HG03039 (cell line): ENCODE data around the gene ULK4.

ENCODE experiments used
- ATAC-seq: cut with Tn5 transposase; IDR thresholded peaks from one replicate; pipeline ENCODE4 v1.9.1; 2021; ENCODE audit warnings: mild to moderate bottlenecking, moderate library complexity; ENCODE audit not compliant: unreplicated experiment

Gene ULK4

DNA sequence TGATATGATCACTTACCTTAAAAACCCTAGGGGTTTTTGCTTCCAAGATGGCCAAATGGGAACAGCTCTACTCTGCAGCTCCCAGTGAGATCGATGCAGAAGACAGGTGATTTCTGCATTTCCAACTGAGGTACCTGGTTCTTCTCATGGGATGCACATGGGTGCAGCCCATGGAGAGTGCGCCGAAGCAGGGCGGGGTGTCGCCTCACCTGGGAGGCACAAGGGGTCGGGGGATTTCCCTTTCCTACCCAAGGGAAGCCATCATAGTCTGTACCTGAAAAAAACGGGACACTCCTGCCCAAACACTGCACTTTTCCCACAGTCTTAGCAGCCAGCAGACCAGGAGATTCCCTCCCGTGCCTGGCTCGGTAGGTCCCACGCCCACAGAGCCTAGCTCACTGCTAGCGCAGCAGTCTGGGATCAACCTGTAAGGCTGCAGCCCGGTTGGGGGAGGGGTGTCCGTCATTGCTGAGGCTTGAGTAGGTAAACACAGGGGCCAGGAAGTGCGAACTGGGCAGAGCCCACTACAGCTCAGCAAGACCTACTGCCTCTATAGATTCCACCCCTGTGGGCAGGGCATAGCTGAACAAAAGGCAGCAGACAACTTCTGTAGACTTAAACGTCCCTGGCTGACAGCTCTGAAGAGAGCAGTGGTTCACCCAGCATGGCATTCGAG, 684.0 kb downstream of the ULK4 start:
- no peak for ATAC-seq

DNA sequence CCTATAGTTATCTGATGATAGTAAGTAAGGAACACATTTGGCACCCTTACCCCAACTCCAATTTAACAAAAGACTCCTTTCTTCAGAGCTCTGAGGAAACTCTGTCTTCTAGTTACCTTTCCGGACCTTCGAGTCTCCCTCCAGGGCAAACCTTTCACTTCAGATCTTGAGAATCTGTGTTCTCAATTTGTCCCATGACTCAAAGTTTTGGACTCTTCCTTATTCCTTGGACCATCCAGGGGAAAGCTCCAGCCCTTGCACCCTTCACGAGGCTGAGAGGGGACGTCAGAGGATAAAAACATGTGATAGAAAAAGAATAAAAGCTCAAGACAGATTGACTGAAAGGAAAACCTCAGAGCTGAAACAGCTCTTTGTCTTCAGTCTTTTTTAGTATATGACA, 685.7 kb downstream of the ULK4 start:
- no peak for ATAC-seq

DNA sequence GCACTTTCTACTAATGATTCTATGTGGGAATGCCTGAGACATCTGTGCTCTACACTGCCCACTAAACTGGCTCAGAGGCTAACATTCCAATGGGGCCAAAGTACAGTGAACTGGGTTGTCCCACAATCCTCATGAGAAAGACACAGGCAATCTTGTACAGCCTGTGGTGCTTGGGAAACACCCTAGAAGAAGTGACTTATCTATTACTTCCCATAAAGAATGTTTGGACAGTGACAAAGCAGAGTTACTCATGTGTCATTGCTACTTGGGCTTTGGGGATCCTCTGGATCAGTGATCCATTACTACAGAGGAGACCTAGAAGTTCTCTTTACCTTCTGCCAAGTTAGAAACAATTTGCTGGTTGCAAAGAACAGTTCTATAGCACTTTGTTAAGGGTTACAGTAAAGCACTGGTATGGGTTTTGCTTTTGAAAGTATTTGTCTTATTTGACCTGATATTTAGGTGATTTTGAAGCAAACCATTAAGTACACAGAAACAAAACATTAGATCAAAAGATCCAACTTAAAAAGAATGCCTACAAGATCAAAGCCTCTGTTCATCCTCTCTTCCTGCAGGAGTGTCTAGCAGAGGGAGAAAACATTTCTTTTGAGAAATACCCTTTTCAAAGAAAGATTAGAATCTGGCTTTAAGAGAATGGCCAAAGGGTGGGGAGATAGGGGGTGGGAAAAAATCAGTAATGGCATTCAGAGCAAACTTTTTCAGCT, 686.8 kb downstream of the ULK4 start:
- ATAC-seq: no peak

DNA sequence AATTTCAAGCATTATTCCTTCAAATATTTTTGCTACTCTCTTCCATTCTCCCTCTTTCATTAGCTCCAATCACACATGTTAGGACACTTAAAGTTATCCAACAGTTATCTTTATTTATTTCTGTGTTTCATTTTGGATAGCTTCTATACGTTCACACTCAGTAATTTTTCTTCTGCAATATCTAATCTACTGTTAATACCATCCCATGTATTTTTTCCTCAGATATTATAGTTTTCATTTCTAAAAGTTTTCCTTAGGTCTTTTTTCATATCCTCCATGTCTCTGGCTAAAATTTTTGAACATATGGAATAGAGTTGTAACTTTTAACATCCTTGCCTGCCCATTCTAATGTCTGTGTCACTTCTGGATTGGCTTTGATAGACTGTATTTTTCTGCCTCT, 689.2 kb downstream of the ULK4 start:
- ATAC-seq: no peak

DNA sequence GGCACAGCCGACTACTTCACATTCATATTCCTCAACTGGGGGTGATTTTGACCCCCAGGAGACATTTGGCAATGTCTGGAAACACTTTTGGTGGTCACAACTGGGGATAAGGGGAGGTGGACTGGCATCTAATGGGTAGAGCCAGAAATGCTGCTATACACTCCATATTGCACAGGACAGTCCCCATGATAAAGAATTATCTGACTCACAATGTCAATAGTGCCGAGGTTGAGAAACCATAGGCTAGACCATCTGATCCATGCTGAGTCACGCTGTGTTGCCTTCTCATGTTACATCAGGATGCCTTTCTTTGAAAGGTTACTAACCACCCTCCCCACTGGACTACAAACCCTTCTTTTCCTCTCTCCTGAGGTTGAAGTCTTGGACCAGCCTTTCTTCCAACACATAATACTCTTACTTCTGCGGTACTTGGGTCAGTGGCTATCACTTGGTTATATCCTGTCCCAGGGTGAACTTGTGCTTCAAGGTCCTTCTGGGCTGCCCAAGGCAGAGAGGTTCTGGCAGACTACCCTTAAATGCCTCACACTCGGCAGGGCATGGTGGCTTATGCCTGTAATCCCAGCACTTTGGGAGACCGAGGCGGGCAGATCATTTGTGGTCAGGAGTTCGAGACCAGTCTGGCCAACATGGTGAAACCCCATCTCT, 693.8 kb downstream of the ULK4 start:
- no peak for ATAC-seq

DNA sequence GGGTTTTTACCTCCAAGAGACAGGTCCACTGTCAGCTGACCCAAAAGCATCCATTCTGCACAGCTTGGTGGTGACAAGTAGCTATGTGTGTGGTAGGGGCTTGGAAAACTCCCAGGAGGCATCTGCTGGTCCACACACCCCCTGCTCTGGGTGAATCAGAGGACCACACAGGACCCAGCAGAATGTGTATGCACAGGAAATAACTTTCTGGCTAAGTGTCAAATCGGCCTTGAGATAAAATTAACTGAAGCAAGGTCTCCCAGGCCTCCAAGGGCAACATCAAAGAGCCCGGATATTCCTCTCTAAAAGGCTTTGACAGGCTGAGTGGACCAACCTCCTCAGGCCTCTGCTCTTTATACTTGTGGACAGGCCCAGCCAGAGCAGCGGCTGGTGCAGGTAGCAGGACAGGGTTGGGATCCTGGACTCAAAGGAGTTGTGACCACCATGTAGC, 696.1 kb downstream of the ULK4 start:
- ATAC-seq: no peak

DNA sequence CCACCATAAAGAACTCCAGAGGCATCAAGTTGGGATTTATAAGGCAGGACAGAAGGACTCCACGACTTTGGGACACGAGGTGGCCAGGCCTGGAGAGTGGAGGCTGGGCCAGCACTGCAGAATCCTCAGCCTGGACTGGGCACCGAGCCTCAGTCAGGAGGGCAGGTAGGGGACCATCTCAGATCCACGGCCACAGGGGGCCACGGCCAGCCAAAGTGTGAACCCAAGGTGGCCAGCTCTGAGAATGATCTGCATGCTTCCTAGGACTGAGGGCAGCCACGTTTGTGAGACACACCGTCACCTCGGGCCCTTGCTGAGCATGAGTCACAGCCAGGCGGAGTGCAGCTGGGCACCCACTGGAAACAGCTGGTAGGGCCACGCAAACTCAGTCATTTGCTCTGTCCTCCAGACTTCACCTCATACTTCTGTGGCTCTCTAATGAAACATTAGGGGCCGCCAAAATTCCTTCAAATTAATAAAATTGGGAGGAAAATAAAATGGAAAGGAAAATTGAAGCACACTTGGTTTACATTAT, 696.8 kb downstream of the ULK4 start:
- no peak for ATAC-seq

DNA sequence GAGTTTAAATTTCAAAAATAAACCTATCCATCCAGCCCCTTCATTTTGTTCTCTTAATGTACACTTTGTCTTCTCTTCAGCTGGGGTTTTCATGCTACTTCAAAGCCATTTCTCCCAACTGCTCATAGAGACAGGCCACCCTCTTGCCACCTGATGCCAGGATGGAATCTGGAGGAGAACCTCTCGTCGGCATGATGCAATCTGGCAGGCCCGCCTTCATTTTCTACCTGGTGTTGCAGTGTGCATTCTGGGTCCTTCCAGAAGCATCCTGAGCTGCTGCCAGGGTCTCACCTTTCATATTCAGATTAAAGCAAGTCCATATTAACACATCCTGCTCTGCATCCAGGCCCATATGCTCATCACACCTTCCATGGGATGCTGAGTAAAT, 701.8 kb downstream of the ULK4 start:
- ATAC-seq: no peak

DNA sequence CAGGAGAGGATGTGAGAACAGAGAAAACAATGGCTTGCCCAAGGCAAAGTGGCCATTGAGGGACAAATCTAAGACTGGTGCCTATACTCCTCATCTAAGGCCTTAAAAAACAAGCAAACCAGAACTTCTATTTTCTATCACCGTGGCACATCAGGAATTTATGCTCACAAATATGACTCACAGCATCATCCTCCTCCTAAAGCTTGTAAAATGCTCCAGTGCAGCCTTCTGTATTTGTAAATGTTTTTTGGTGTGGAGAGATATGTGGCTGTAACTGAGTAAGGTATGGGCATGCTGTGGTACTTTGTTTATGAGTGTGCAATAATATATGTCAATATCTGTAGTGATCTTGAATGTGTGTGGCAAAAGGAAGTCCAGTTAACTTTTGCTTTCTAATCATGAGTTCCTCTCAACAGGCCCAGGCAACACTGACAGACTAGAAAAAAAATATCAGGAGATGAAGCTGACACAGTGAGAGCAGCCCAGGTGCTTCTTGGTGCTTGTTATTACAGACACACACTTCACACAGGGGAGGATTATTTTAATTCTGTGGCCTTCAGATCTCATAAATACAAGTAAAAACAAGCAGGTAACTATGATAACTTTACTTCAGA, 702.3 kb downstream of the ULK4 start:
- ATAC-seq: no peak

DNA sequence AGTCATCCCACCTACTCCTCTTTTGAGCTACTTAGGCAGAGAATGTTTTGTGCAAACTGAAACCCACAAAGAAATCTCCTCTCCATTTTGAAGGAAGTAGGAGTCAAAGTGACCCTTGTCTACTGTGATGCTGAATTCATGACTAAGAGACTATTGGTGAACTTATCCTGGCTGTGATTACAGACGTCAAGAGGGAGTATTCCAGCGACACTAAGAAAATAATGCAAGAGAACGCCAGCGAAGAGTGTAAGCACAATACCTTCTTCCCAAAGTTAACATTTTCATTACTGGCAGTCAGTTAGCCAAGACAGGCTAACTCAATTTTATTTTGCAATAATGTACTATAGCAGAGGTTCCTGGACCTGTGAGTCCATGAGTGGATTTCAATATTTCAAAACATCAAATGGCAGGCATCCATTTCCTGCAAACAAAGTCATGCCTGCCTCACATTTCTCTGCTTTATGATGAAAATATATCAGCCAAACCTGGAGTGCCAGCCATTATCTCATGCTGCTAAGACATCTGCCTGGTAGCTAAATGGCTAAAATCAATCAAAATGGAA, 703.6 kb downstream of the ULK4 start:
- no peak for ATAC-seq

DNA sequence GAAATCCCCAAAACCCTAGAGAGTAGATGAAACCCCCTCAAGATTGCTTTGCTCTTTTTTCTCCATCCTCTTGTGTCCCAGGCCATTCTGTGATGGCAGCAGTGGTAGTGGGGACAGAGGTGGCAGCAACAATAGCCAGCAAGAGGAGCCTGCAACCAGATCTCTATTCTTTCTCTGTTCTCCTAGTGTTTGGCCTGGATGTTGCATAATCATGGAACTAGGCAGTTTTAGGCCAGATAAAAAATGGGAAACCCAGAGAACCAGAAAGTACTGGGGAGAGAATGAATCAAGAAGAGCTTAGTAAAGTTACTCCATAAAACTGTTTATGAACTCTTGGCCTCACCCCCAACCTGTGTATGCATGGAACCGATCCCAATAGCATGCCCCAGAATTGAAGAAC, 710.3 kb downstream of the ULK4 start:
- no peak for ATAC-seq

DNA sequence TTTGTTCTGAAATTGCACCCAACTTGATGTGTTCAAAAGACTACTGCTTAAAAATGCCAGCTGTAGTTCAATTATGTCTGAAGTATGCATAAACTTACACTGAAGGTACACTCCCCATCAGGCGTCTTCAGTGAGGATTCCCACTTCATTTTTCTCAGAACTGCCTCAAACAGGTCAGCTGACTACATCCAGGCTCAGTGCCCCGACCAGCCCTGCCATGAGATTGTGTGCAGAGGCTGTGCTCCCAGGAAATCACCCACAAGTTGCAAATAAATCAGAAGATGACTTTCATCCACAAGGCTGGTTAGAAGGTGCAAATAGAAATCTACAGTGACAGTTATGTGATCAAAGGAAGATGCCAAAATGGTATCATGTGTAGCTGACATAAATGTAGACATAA, 711.1 kb downstream of the ULK4 start:
- no peak for ATAC-seq

DNA sequence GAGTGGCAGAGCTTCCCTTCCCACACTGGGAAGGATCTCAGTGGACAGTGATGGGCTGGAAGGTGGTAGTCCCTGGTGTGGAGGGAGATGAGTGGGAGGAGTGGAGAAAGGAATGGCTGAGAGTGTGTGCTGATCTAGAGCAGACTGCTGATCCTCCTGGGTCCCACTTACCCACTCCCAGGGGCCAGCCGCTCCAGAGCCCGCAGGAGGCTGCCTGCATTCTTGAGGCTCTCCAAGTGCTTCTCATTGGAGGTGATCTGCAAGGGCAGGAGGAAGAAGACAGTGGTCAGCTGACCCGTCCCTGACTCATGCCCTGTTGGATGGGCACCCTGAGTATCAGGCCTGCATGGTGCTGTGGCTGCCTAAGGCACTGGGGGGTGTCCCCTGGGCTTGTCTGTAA, 712.6 kb downstream of the ULK4 start:
- ATAC-seq: no peak

DNA sequence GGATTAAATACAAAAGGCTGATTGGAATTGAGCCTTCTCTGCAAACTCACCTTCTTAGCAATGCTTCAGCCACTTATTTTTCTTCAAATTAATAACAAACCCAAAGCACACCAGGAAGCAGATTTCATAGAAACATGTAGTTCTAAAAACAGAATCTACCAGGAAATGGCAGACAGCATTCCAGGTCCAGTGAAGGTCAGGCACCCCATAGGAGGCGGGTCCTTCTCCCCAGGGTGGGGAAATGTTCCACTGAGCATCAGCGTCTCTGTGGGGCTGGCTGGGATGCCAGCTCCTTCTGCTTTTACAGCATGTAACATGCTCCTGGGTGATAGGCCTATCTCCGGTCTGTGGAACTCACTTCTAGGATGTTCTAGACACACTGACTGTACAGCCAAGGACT, 713.4 kb downstream of the ULK4 start:
- no peak for ATAC-seq

DNA sequence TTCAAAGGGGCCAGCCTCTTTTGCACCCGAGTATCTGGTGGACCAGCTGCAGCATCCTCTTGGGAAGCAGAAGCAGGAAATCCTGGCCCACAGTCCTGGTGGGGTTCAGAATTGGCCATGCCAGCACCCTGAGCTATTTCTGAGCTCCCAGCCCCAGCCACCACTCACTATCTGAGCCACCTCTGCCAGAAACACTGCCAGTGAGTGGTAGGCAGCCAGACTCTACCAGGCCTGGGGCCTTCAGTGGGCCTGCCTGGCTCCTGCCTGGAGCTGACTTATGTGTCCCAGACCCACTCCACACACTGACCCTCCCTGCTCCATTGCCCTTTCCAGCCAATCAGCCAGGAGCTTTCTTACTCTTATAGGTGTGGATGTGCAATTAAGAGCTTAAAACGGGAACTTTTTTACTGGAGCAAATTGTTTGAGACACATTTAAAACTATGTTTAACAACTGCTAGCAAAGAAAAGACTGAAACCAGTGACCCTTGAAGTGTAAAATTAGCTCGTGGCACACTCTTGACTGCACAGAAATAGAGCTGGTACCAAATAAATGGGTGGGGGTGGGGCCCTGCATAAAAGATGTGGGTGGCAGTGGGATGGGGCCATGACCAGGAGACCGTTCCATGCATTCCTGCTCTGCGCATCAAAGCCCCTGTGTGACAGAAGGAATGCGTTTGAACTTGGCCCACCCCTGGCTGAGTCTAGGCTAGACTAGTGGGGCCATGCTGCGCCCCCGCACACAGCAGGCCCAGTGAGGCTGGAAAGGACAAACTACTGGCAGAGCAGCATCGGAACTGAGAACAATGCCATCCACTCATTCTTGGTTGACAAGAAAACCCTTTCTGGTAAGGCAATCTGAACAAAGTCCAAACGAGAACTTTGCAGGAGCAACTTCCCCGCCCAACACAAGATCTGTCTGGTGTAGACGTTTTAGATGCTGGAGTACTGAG, 714.6 kb downstream of the ULK4 start:
- no peak for ATAC-seq

DNA sequence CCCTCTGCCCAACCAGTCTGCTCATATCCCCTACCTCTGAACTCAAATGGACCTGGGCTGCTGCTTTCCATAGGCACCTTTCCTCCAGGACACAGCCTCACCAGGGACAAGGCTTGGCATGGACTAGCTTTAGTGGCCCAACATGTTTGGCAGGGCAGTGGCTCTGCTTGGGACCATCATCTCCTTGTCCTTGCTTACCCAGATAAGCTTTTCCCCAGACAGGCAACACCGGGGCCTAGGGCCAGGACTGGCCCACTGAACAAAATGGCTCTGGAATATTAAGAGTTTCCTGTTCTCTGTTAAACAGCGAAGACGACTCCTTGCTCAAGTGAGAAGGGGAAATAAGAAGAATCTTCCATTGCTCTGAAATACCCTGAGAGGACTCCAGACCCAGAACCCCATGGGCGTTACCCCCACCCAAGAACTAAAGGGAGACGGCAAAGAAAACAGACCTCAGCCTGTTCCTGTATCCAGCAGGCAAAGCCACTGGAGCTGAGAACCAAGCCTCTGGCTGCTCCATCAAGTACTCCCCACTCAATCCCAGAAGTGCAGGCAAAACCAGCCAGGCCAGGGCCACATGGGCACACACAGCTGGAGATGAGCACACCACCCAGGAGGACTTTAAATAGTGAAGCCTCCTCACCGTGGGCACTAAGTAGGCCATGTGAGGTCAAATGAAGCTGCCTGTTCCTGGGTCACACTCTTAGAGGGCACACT, 717.1 kb downstream of the ULK4 start:
- no peak for ATAC-seq

DNA sequence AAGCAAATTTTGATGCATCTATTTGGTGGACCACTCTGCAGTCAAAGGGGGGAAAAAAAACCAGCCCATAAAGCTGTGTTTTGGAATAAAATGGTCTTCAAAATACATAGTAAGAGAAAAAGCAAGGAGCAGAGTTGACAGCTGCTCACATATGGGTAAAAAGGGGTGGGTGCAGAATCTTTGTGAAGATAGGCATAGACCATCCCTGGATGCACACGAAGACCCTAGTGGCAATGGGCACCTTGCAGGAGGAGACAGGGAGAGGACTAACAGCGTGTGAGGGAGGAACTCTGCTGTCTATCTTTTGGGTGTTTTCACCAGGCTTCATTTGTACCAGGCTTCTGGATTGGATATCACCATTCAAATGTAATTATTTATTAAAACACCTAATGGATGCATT, 718.7 kb downstream of the ULK4 start:
- no peak for ATAC-seq

DNA sequence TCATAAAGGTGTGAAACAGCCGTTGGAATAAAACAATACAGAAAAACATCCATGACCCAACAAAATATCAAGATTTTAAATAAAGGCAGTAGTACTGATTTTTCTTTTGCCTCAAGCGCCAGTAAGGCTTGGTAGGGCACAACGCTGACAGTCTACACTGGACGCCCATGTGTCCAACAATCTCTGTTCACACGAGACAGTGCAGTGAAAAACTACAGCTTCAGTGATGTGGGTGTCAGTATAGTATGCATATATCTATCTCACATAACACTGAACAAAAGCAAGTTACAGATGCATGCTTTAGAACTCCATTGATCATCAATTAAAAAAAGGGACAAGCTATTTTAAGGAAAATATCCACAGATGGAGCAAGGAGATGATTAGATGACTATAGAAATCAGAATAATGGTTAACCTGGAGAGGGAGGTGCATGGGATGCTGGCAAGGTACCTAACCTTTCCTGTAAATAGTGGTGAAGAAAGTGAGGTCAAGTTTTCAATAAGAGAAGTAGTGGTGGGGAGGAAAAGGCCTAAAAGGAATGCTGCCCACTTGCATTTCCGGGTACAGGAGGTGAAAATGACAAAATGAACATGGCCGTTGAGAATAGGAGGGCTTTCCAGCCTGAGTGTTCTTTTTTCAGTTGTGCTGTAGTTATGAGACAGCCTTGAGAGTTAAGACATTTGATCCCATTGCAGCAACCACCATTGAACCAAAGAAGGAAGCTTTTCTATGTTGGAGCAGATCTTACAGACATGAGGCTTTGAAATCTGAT, 719.9 kb downstream of the ULK4 start:
- ATAC-seq: no peak

DNA sequence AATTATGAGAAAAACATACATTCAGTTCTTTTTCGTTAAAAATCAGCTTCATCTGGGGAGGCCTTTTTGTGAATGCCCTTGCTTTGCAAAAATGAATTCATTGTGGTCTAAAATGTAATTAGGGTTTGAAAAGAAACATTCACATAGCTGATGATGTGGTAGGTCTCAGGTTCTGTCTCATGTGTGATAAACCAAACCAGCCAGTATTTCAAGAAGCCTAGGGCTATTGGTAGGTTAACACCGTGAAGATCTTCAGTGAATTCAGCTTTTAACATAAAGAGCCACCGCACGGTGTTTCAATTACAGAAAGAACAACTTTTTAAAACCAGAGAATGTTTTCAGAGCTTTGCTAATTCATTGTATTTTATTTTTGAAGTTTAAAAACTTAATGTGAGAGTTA, 720.7 kb downstream of the ULK4 start:
- ATAC-seq: no peak
